ENCODE results near the gene SMPD3. TPM values are rescaled to one million over a fixed set of nuclear protein-coding genes. Genes with fewer than 3 reads are reported as not detected.

Gene SMPD3
- total and polyA plus RNA-seq, 2 donors (not counting 3 experiments of a cell fraction or from before 2014, with no cell fraction given): not detected

DNA sequence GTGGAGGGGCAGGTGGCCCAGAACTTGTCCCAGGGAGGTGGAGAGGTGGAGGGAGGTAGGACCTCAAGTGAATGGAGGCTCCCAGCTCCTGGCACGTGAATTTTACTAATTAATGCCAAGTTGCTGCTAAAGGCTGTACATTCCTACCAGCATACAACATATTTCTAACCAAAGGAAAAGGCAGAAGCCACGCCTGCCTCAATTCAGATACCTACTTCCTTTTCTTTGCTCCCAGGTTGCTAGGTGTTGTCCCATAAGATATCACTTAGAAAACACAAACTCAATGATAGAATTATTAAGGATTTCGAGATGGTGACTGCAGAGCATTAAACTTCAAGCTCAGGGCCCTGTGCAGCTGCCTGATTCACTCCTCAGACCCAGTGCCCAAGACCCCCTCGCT lies 20.5 kb upstream of the SMPD3 start:
- dilution Hi-C loops (cut with MboI; ENCODE audit: extremely low pct_ligation_motif_present, low sequenced_read_pairs): no loop called here
- FAIRE-seq: no peak
- Histone ChIP-seq H3K9me3 (replicated peaks; ENCODE audit: control insufficient read depth, insufficient read depth, low read length) (no peaks in the 10 kb centered on the region), H3K36me3 (ENCODE audit: control insufficient read depth in 2 of 2, extremely low read depth in 1 of 2, insufficient read depth in 2 of 2, low read length in 2 of 2) (no peaks in the 10 kb centered on the region), H3K4me1 (ENCODE audit: control insufficient read depth, extremely low read depth, insufficient read depth, low read length) (peaks cover 2% of the 10 kb centered on the region), H3K27ac (ENCODE audit: insufficient read depth, low read depth, low read length) (no peak overlapping the region), H3K79me2 (ENCODE audit: control insufficient read depth, insufficient read depth, low read length) (no peaks in the 10 kb centered on the region), H3K9ac (replicated peaks; ENCODE audit: extremely low read depth, insufficient read depth, low read length) (no peak overlapping the region), H3K9me1 (replicated peaks; ENCODE audit: control insufficient read depth, extremely low read depth, insufficient read depth, low read length) (no peaks in the 10 kb centered on the region), H4K20me1 (replicated peaks; ENCODE audit: control insufficient read depth, extremely low read depth, insufficient read depth, low read length) (no peaks in the 10 kb centered on the region), H3K27me3 (ENCODE audit: control insufficient read depth in 2 of 2, insufficient read depth in 2 of 2, low read length in 2 of 2) (peaks cover 2 to 13% of the 10 kb centered on the region in 2 experiments), H3K4me3 (replicated peaks in 1 of 3; ENCODE audit: insufficient read depth in 1 of 3, low read depth in 1 of 3, low read length in 3 of 3) (no peak overlapping the region), H2AFZ (ENCODE audit: low read depth, low read length) (no peak overlapping the region), H3K4me2 (ENCODE audit: insufficient read depth, low read length) (no peak overlapping the region)
- ChIA-PET CTCF (no interaction called here), POLR2A (no interaction called here)
- BruUV-seq (replicated peaks): no TSS peak
- no peak for TF ChIP-seq GATA2 (IDR thresholded peaks at IDR 0.05; ENCODE audit: insufficient read depth, insufficient read length, low read depth, low read length)
- no peak for TF ChIP-seq POLR2AphosphoS5 (IDR thresholded peaks at IDR 0.05; ENCODE audit: insufficient read depth, low read depth, low read length)
- TF ChIP-seq, protein P1, sequence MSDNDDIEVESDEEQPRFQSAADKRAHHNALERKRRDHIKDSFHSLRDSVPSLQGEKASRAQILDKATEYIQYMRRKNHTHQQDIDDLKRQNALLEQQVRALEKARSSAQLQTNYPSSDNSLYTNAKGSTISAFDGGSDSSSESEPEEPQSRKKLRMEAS (IDR thresholded peaks at IDR 0.05; ENCODE audit: insufficient read depth, insufficient read length): no peak
- TF ChIP-seq MYC (IDR thresholded peaks at IDR 0.05; ENCODE audit: low read depth, low read length): no peak
- TF ChIP-seq EZH2 (IDR thresholded peaks at IDR 0.05; ENCODE audit: borderline replicate concordance, low read depth, low read length, severe bottlenecking): no peak
- TF ChIP-seq, protein P2, sequence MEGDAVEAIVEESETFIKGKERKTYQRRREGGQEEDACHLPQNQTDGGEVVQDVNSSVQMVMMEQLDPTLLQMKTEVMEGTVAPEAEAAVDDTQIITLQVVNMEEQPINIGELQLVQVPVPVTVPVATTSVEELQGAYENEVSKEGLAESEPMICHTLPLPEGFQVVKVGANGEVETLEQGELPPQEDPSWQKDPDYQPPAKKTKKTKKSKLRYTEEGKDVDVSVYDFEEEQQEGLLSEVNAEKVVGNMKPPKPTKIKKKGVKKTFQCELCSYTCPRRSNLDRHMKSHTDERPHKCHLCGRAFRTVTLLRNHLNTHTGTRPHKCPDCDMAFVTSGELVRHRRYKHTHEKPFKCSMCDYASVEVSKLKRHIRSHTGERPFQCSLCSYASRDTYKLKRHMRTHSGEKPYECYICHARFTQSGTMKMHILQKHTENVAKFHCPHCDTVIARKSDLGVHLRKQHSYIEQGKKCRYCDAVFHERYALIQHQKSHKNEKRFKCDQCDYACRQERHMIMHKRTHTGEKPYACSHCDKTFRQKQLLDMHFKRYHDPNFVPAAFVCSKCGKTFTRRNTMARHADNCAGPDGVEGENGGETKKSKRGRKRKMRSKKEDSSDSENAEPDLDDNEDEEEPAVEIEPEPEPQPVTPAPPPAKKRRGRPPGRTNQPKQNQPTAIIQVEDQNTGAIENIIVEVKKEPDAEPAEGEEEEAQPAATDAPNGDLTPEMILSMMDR (IDR thresholded peaks at IDR 0.05; ENCODE audit: extremely low read depth in 1 of 2, insufficient read depth in 1 of 2, low read depth in 1 of 2, low read length in 2 of 2): no peak
- no peak for TF ChIP-seq FOS (IDR thresholded peaks at IDR 0.05; ENCODE audit: borderline replicate concordance, insufficient read depth, low read length)
- no peak for TF ChIP-seq POLR2A (IDR thresholded peaks at IDR 0.05; ENCODE audit: low read depth, low read length)
- no peak for TF ChIP-seq JUN (IDR thresholded peaks at IDR 0.05; ENCODE audit: borderline replicate concordance, insufficient read depth, insufficient read length, low read depth)
- no peak for DNase-seq (ENCODE audit: low read depth, low spot score)
- intact Hi-C loops (cut with micrococcal nuclease): no loop called here

All from endothelial cell of umbilical vein (primary cell).